Stomach (tissue), 9 donors: ENCODE data around the gene POC1B. TPM values are rescaled to one million over a fixed set of nuclear protein-coding genes. Genes with fewer than 3 reads are reported as not detected.
A peak's percentile ranks its signal among the peaks of the same experiment; 100 is the strongest.

Experiments
- DNase-seq, 2 donors: peaks; one replicate each; pipeline versions ENCODE4 v3.0.0 to v3.0.0-alpha.2; 2013 to 2019
- H3K27ac ChIP-seq, 5 donors: fragments of 200-600 bp in 4 of 5; sonication (generic) in 4 of 5; one replicate each; pipeline ENCODE4 v1.5.1; 2013 to 2019; ENCODE audit warnings: mild to moderate bottlenecking in 1 of 5, moderate library complexity in 1 of 5
- H3K27me3 ChIP-seq, 3 donors: fragments of 200-600 bp; sonication (generic); one replicate each; pipeline ENCODE4 v1.5.1; 2017 to 2019; ENCODE audit warnings: mixed run types in 1 of 3
- H3K36me3 ChIP-seq, 4 donors: fragments of 200-600 bp; sonication (generic); 1 replicate in 3 of 4; 2 replicates in 1 of 4; pipeline ENCODE4 v1.5.1; 2016 to 2019
- H3K4me1 ChIP-seq, 4 donors: fragments of 200-600 bp; sonication (generic); one replicate each; pipeline ENCODE4 v1.5.1; 2016 to 2019
- H3K4me3 ChIP-seq, 4 donors: fragments of 200-600 bp; sonication (generic) in 3 of 4; one replicate each; pipeline ENCODE4 v1.5.1; 2016 to 2019; ENCODE audit warnings: mild to moderate bottlenecking in 1 of 4
- H3K9me3 ChIP-seq, 4 donors: fragments of 200-600 bp; sonication (generic); one replicate each; pipeline ENCODE4 v1.5.1; 2016 to 2019
- EP300 ChIP-seq: sonication (generic); formaldehyde crosslinking; IDR thresholded peaks from one replicate; pipeline ENCODE4 v1.6.1; 2017; ENCODE audit warnings: antibody characterized with exemption
- POLR2A ChIP-seq, 4 donors: fragments of 450-650 bp; IDR thresholded peaks; one replicate each; pipeline ENCODE4 v1.6.1; 2016; ENCODE audit warnings: antibody characterized with exemption in 4 of 4, control low read depth in 2 of 4, mild to moderate bottlenecking in 1 of 4, moderate library complexity in 1 of 4
- POLR2AphosphoS5 ChIP-seq, 3 donors: sonication (generic); formaldehyde crosslinking; IDR thresholded peaks; one replicate each; pipeline ENCODE4 v1.6.1; 2016; ENCODE audit warnings: antibody characterized with exemption in 3 of 3
- WGBS, 5 donors: extraction: QIAGEN DNeasy Blood & Tissue Kit in 3 of 5; methylation state at CpG; one replicate each; pipeline versions ENCODE4 v1.1.5 to v1.1.7; 2013 to 2018; 5-methylcytosine and 5-hydroxymethylcytosine counted together
- intact Hi-C: fragments of 100-400 bp; cut with DNase I; formaldehyde crosslinking; loops from one replicate; pipeline ENCODE4 v1.15.1; 2023; ENCODE audit warnings: low total_unique reads
- polyA plus RNA-seq, 3 donors: library from polyadenylated mRNA; stranded (reverse); fragments of 200-250 nt; gene quantifications; one replicate each; pipeline ENCODE4 v1.2.3, GENCODE V29; 2013
- total RNA-seq, 5 donors: library from RNA; depleted of rRNA; stranded (reverse); fragments of >200 nt; gene quantifications; one replicate each; pipeline versions ENCODE4 v1.1.0 to v1.2.3, GENCODE V29; 2014 to 2016
- TF ChIP-seq, protein P1 (sequence below), 7 experiments: fragments of 450-650 bp in 4 of 7; fragments of 200-600 bp in 3 of 7; sonication (generic) in 3 of 7; IDR thresholded peaks; one replicate each; pipeline ENCODE4 v1.5.1; 2016 to 2019; ENCODE audit warnings: antibody characterized with exemption in 7 of 7, control low read depth in 2 of 7, mild to moderate bottlenecking in 1 of 7
- donor health status: healthy with polysubstance abuse.
- donor health status: Bipolar disorder and iron deficiency.
- donor health status: healthy.

Gene POC1B
- total and polyA plus RNA-seq, 8 donors: 1.7 to 68.3 (median 18.3) TPM

DNA sequence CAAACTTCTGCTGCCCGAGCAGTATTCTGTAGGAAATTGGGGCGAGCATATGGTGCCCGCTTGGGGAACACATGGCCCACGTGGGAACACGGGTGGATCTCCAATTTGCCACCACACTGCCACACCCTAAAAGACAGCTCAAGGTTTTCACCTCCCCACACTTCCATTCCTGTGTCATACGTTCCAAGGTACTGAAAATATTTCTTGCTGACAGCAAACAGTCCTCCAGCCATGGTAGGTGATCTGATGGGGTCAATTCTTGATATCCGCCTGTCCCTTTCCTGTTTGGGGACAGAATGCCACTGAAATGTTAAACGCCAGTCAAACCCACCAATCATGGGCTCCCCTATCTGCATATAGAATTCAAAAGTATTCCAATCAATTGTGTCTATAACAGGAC is 2.5 kb downstream of the POC1B start:
- peak overlapping the region; percentile 90 to 96 (median 92) for H3K27ac ChIP-seq
- H3K4me3 ChIP-seq: peak overlapping the region; percentile 79 to 97 (median 90)
- no peak for TF ChIP-seq POLR2AphosphoS5 (IDR thresholded peaks at IDR 0.05)
- TF ChIP-seq POLR2A (IDR thresholded peaks at IDR 0.05): no peak
- no peak for TF ChIP-seq EP300
- TF ChIP-seq, protein P1, sequence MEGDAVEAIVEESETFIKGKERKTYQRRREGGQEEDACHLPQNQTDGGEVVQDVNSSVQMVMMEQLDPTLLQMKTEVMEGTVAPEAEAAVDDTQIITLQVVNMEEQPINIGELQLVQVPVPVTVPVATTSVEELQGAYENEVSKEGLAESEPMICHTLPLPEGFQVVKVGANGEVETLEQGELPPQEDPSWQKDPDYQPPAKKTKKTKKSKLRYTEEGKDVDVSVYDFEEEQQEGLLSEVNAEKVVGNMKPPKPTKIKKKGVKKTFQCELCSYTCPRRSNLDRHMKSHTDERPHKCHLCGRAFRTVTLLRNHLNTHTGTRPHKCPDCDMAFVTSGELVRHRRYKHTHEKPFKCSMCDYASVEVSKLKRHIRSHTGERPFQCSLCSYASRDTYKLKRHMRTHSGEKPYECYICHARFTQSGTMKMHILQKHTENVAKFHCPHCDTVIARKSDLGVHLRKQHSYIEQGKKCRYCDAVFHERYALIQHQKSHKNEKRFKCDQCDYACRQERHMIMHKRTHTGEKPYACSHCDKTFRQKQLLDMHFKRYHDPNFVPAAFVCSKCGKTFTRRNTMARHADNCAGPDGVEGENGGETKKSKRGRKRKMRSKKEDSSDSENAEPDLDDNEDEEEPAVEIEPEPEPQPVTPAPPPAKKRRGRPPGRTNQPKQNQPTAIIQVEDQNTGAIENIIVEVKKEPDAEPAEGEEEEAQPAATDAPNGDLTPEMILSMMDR (IDR thresholded peaks at IDR 0.05): no peak
- peaks cover 25 to 73% (median 48%) of the 10 kb centered on the region in 4 donors for H3K4me1 ChIP-seq
- no peaks in the 10 kb centered on the region for H3K9me3 ChIP-seq
- H3K27me3 ChIP-seq: no peaks in the 10 kb centered on the region
- WGBS, 5 donors: 35 to 67% (median 46%) methylated on average over 8 of the region's 8 CpGs
- no peak for DNase-seq
- no peaks in the 10 kb centered on the region for H3K36me3 ChIP-seq
- intact Hi-C loops: loop anchor here (10.0 kb wide), 1 partner anchor 509 kb away; no protein-coding TSS in a partner anchor

DNA sequence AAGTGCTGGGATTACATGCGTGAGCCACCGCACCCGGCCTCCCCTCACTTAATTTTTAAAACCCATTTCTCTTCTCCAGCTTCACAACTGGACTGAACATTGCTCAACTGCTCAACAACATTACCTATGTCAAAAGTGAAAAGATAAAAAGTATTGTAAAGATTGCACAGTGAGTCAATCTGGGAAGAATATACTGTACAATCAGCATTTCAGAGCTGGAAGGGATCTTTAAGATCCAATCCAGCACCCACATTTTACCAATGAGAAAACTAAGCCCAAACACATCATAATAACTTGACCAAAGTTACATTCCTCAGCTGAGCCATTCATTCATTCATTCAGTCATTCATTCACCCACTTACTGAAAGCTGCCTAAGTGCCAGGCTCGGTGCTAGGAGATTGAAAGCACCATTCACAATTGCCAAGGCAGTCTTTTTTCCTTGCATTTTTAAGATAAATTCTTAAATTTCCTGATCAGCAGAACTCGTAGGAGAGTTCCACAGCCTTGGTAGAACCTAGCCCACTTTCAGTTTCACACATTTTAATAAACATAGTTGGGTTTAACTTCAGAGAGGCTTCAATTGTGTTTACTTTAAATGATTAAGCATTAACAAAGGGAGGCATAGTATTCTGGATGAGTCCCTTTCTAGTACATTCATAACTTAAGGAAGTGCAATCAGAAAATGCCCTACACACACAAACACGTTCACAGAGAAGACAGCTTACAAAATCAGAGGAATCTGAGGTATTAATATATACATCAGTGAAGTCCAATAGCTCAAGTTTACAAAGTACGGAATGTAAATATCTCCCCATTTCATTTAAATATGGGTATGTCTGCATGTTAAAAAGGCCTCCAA is 4.3 kb downstream of the POC1B start:
- intact Hi-C loops: loop anchor here (10.0 kb wide), 1 partner anchor 507 kb away; no protein-coding TSS in a partner anchor
- Histone ChIP-seq H3K27me3 (no peaks in the 10 kb centered on the region), H3K4me3 (peak overlapping the region; percentile 6 to 97 (median 90)), H3K4me1 (peaks cover 25 to 61% (median 41%) of the 10 kb centered on the region in 4 donors), H3K27ac (peak overlapping the region; percentile 36 to 96 (median 62)), H3K9me3 (no peaks in the 10 kb centered on the region), H3K36me3 (no peaks in the 10 kb centered on the region)
- no peak for DNase-seq
- WGBS, 5 donors: 27 to 46% (median 38%) methylated on average over 7 of the region's 7 CpGs
- TF ChIP-seq, protein P1 (IDR thresholded peaks at IDR 0.05): no peak
- TF ChIP-seq POLR2A (IDR thresholded peaks at IDR 0.05) (no peak), POLR2AphosphoS5 (IDR thresholded peaks at IDR 0.05) (no peak), EP300 (no peak)

GRCh38 chr12:89517720-89518119 is 8.1 kb downstream of the POC1B start:
- H3K27ac ChIP-seq: no peak overlapping the region
- WGBS, 5 donors: 43 to 89% (median 62%) methylated on average over 3 of the region's 3 CpGs
- TF ChIP-seq POLR2A (IDR thresholded peaks at IDR 0.05) (no peak), EP300 (no peak), POLR2AphosphoS5 (IDR thresholded peaks at IDR 0.05) (no peak)
- TF ChIP-seq, protein P1 (IDR thresholded peaks at IDR 0.05): no peak

DNA sequence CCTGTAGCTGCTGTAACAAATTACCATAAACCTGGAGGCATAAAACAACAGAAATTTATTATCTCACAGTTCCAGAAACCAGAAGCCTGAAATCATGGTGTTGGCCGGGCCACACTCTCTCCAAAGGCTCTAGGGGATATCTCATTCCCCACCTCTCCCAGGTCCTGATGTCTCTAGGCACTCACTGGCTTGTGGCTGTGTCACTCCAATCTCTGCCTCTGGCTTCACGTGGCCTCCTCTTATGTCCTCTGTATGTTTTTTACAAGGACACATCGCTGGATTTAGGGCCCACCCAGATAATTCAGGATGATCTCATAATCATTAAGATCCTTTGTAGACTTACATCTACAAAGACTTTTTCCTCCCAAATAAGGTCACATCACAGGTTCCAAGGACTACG is 9.2 kb downstream of the POC1B start:
- H3K36me3 ChIP-seq: no peaks in the 10 kb centered on the region
- intact Hi-C loops: no loop called here
- H3K27me3 ChIP-seq: no peaks in the 10 kb centered on the region
- TF ChIP-seq, protein P1 (IDR thresholded peaks at IDR 0.05): no peak
- TF ChIP-seq POLR2AphosphoS5 (IDR thresholded peaks at IDR 0.05) (no peak), EP300 (no peak)
- H3K27ac ChIP-seq: no peak overlapping the region
- no peak for DNase-seq
- H3K4me3 ChIP-seq: no peak overlapping the region
- WGBS, 5 donors: 72 to 93% (median 84%) methylated on average over 4 of the region's 4 CpGs
- H3K4me1 ChIP-seq: peaks cover 9 to 44% (median 24%) of the 10 kb centered on the region in 4 donors
- H3K9me3 ChIP-seq: no peaks in the 10 kb centered on the region

More at GRCh38 chr12:89517720-89518119, 8.1 kb downstream of the POC1B start:
- Histone ChIP-seq H3K4me1 (peaks cover 10 to 48% (median 29%) of the 10 kb centered on the region in 4 donors), H3K4me3 (no peak overlapping the region), H3K9me3 (no peaks in the 10 kb centered on the region), H3K27me3 (no peaks in the 10 kb centered on the region), H3K36me3 (no peaks in the 10 kb centered on the region)
- intact Hi-C loops: no loop called here
- no peak for DNase-seq
